HG03139 (cell line): ENCODE results near the gene RABGAP1L.
"Not testable (repeated sequence)": the region's sequence is repeated elsewhere in the genome, so short reads cannot be mapped to it uniquely, and the experiment has no call there.

ENCODE experiments used
- ATAC-seq: cut with Tn5 transposase; IDR thresholded peaks from one replicate; pipeline ENCODE4 v1.9.1; 2021; ENCODE audit not compliant: unreplicated experiment

The RABGAP1L gene

DNA sequence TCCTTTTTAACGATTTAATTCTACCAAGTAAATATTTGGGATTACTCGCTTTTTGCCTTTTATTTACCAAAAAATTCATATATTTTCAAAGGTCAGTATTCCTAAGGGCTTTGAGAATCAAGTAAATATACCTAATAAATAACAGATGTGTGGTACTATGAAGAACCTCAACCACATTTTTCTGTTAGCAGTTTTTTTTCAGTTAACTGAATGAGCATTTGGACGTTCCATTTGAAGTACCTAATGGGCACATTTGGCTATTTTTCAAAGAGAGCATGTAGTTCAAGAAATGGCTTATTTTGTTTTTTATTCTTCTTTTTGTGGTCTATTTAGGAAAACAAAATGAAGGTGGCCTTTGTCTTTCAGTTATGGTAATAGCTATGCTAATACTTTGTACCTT lies 541.5 kb downstream of the RABGAP1L start:
- ATAC-seq, result no peak

DNA sequence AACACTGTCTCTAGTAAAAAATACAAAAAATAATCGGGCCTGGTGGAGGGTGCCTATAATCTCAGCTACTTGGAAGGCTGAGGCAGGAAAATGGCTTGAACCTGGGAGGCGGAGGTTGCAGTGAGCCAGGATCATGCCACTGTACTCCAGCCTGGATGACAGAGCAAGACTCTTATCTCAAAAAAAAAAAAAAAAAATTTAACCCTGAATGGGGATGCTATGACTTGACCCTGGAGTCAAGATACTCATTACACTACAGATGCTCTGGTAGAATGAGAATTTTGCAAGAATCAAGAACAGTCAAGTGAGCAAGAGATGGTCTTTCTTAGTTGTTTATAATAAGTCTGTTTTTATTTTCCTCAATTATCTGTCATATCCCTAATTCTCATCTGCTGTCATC lies 542.2 kb downstream of the RABGAP1L start:
- ATAC-seq, result no peak

DNA sequence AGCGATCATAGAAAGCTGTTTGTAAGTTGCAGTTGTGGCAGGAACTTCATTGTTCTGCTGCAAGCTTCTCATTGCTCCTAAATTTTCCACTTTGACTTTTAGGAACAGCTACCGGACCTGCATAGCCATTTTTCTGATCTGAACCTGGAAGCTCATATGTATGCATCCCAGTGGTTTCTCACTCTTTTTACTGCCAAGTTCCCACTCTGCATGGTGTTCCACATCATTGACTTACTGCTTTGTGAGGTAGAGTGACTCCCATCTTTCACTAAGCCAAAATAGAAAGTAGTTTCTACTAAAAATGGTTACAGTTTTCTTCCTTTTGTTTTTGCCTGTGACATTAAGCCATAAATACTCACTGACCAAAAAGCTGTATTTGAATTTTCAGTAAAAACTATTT lies 542.7 kb downstream of the RABGAP1L start:
- ATAC-seq, result no peak

DNA sequence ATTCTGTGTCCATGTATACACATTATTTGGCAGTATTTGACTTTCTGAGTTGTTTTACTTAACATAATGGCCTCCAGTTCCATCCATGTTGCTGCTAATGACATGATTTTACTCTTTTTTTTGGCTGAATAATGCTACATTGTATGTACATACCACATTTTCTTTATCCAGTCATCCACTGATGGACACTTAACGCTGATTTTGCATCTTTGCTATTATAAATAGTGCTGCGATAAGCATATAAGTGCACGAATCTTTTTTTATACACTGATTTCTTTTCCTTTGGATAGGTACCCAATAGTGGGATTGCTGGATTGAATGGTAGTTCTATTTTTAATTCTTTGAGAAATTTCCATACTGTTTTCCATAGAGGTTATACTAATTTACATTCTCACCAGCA lies 544.0 kb downstream of the RABGAP1L start:
- no peak for ATAC-seq

DNA sequence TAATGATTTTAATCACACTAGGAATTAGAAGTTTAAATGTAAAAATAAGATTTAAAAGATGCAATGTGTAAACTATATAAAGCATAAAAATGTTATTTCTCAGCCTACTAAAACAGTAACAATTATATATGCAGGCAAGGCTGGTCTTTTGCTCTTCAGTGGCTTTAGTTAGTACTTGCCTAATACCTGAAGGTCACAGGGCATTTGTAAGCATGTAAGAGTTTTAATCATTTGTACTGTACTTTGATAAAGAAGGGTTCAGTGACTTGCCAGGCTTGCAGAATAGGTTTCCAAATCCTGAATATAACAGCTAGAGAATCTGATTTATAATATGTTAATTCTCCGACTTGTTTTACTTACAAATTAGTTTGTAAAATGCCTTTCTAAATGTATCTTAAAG lies 545.0 kb downstream of the RABGAP1L start:
- ATAC-seq, result no peak

DNA sequence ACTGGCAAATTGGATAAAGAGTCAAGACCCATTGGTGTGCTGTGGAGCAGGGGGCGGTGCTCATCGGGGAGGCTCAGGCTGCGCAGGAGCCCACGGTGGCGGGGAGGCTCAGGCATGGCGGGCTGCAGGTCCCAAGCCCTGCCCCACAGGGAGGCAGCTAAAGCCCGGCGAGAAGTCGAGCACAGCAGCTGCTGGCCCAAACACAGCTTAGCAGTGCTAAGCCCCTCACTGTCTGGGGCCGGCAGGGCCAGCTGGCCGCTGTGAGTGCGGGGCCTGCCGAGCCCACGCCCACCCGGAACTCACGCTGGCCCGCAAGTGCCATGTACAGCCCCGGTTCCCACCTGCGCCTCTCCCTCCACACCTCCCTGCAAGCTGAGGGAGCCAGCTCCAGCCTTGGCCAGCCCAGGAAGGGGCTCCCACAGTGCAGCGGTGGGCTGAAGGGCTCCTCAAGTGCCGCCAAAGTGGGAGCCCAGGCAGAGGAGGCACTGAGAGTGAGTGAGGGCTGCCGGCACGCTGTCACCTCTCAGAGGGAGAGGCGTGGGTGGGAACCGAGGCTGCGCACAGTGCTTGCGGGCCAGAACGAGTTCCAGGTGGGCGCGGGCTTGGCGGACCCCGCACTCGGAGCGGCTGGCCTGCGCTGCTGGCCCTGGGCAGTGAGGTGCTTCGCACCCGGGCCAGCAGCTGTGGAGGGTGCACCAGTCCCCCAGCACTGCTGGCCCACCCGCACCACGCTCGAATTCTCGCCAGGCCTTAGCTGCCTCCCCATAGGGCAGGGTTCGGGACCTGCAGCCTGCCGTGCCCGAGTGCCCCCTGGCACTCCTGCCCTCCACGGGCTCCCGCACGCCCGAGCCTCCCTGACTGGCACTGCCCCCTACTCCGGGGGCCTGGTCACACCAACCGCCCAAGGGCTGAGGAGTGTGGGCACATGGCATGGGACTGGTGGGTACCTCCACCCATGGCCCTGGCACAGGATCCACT lies 551.8 kb downstream of the RABGAP1L start:
- ATAC-seq, result no peak

DNA sequence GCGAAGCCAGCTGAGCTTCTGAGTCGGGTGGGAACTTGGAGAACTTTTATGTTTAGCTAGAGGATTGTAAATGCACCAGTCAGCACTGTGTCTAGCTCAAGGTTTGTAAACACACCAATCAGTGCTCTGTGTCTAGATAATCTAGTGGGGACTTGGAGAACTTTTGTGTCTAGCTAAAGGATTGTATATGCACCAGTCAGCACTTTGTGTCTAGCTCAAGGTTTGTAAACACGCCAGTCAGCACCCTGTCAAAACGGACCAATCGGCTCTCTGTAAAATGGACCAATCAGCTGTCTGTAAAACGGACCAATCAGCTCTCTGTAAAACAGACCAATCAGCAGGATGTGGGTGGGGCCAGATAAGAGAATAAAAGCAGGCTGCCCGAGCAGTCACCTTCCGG lies 552.5 kb downstream of the RABGAP1L start:
- ATAC-seq, result not testable (repeated sequence)

DNA sequence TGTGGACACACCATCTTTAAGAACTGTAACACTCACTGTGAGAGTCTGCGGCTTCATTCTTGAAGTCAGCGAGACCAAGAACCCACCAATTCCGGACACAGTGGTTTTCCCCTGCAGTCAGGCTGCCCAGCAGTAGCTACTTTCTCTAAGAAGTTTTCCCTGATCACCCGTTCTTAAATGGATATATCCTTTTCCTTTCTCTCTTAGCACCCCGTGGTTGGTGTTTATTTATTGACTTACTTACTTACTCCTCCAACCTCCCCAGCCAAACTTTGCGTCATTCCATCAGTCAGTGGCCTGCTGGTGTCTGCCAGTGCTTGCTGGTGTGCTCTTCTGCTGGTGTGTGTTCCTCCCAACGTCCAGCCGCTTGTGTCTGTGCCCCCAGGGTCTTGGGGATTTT lies 553.2 kb downstream of the RABGAP1L start:
- ATAC-seq, result no peak

DNA sequence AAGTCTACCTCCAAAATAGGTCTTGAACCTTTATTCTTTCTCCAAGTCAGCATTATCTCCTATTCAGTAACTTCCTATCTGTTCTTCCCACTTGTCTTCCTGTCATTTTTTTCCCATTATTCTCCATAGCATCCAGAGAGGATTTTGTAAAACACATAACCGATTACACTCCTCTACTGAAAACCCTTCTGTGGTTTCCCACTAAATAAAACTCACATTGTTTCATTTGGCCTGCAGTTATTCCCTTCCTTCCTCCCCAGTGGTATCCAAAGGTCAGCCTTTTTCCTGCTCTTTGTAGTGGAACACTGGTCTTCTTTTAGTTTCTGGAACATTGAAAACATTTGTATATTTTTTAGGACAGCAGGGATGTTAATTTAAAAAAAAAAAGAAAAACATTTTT lies 554.5 kb downstream of the RABGAP1L start:
- no peak for ATAC-seq

DNA sequence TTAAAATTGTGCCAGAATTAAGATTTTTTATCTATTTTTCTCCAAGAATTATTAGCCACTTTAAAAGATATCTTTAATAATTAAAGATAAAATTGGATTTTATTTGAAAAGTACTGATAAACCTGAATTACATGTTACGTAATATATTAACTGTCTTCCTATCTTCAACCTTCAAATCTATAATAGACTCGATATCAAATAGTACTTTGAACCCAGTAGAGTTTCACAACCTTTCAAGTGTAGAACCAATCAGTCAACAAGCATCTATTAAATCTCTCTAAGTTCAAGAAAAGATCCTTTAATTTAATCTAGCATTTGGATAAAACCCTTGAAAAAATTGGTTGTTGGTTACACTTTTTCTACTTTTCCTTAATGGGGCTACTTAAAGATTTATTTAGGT lies 559.9 kb downstream of the RABGAP1L start:
- no peak for ATAC-seq

DNA sequence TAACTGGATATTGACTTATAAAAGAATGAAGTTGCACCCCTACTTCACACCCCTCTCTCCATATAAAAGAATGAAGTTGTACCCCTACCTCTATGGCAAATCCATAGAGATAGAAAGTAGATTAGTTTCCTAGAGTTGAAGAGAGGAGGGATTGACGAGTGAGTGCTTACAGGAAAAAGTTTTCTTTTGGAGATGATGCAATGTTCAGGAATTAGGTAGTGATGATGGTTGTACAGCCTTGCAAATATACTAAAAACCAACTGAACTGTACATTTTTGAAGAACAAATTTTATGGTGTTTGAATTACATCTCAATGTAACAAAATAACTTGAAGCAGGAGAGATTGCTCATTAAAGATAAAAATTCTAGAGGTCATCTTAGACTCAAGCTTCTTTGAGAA lies 561.3 kb downstream of the RABGAP1L start:
- no peak for ATAC-seq

DNA sequence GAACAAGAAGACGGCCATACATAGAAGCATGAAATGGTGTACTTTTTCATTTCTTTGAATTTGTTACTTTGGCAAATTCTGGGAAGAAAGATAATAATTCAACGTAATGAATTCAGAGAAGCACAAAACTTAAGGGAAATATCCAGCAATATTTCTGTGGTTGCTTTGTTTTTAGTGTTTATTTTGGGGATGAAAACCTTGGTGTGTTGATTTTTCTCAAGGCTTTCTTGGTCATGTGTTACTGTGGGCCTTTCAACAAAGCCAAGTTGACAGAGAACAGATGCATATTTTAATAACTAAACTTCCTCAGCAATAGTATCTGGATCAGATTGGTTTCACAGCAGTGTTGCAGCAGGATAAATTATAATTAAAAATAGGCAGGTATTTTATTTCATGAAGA lies 561.9 kb downstream of the RABGAP1L start:
- ATAC-seq, result no peak

DNA sequence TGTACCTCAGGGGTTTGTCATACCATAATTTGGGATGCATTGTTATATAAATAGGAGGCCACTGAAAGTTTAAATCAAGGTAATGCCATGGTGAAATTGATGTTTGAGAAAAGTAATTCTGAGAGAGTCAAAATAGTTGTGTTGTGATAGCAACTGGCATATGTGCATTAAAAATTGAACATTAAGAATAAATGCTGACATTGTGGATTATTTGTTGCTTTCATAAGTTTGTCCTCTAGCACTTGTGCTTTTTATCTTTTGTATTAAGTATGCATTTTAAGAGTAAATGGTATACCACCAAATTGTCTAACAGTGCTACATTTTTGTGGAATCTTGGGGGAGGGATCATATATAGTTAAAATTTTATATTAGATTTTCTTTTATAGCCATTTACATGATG lies 564.5 kb downstream of the RABGAP1L start:
- ATAC-seq, result no peak

DNA sequence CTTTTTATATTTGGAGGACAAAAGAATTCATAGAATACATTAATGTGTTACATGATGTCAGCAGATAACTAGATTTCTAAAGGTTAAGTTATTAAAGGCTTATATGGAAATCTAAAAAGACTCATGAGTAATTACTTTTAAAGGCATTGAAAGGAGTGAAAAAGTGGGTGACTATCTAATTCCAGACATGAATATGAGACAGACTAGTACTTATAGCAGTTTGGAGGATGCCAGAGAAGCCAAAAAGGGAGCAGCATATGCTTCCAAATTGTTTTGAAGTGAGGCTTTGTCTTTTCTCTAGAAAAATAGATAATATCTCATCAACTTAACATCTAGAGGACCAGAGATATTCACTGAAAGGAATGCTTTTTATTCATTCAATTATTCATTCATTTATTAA lies 564.9 kb downstream of the RABGAP1L start:
- no peak for ATAC-seq

DNA sequence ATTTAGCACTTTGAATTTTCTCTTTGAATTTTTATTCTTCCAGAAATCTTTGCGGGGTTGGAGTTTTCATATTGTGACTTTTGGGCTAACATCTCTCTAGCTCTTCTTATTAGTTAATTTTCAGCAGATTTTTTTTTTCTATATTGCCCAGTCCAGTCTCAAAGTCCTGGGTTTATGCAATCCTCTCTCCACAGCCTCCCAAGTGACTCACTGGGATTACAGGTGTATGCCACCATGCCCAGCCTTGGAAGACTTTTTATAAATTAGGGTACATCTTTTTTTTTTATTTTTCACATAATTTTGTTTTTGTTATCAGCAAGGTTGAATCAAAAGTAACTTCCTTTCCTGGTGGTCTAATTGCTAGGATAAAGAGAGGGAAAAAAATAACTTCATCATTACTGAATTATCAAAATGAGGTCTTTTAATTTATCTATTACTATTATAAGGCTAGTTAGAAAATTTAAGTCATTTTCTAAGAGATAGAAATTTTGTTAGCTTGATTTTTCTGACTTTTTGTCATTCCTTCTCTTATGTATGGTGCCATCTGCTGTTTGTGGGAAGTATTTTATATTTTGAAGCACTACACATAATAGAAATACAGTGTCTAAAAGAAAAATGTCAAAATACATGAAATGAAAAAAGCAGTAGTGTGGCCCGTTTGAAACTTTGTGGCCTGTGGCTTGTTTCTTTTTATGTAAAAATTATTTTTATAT lies 567.0 kb downstream of the RABGAP1L start:
- ATAC-seq, result no peak

DNA sequence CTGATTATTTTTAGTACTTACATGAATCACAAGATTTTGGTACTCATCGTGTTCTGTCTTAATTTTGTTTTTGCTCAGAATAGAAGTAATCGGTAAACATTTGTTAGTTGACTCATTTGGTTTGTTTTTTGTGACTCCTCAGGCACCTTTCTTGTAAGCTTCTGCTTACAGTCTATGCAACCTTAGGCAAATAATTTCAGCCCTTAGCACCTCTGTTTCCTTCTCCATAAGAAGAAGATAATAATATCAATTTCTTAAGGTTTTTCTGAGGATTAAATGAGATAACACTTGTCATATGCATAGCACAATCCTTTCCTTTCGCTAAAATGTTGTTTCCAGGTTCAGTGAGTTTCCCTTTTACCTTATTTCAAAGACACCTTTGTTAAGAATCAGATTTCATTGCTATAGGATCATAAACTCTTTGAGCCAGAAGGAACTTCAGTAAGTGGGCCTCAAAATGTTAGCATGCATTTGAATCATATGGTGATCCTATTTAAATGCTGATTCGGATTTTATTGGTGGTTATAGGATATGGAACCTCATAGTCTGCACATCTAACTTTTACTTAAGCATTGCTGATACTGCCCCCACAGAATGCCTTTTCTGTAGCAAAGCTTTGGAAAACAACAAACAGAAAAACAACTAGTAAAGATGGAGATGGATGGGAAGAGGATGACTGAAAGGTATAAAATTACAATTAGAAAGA lies 567.7 kb downstream of the RABGAP1L start:
- ATAC-seq, result no peak

DNA sequence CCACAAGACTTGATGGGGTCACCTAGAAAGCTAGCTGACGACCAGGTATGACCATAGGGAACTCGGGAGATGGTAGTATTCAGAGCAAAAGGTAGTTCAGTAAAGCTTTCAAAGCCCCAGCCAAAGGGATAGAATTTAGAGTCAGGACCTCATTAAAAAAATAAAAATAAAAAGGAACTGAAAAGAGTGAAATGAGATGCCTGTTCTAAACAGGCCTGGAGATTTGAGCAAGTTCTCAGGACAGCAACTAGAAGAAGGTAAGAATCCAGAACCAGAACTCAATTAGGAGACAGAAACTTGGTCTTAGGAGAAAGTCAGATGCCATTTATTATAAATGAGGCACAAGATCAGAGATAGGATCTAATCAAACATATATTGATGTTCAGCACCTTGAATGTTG lies 575.0 kb downstream of the RABGAP1L start:
- no peak for ATAC-seq

DNA sequence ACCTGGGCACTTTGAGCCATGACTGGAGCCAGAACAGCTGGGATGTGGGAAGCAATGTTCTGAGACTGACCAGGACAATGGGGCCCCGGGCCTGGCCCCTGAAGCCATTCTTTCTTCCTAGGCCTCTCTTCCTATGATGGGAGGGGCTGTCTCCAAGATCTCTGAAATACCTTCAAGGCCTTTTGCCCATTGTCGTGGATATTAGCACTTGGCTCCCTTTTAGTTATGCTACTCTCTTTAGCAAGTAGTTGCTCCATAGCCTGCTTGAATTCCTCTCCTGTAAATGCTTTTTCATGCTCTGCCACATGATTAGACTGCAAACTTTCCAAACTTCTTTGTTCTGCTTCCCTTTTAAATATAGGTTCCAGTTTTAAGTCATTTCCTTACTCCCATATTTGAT lies 577.5 kb downstream of the RABGAP1L start:
- no peak for ATAC-seq

DNA sequence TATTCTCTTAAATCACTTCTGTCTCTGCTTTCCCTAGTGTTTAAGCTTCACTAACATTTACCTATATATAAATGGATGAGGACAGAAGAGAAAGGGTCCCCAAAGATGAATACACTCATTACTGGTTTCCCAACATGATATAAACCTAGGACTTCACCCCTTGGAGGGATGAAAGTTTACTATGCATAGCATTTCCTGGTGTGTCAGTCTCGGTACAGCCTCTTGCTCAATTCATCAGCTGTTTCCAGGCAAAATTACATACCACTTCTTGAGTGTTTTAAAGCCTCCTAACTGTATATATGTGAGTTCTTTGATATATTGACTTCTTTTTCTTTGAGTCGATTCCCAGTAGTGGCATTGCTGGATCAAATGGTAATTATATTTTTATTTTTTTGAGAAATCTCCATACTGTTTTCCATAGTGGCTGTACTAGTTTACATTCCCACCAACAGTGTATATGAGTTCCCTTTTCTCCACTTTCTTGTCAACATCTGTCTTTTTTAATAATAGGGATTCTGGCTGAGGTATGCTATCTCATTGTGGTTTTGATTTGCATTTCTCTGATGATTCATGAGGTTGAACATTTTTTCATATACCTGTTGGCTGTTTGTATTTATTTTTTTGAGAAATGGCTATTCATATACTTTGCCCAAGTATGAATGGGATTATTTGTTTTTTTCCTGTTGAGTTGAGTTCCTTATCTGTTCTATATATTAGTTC lies 581.1 kb downstream of the RABGAP1L start:
- no peak for ATAC-seq

DNA sequence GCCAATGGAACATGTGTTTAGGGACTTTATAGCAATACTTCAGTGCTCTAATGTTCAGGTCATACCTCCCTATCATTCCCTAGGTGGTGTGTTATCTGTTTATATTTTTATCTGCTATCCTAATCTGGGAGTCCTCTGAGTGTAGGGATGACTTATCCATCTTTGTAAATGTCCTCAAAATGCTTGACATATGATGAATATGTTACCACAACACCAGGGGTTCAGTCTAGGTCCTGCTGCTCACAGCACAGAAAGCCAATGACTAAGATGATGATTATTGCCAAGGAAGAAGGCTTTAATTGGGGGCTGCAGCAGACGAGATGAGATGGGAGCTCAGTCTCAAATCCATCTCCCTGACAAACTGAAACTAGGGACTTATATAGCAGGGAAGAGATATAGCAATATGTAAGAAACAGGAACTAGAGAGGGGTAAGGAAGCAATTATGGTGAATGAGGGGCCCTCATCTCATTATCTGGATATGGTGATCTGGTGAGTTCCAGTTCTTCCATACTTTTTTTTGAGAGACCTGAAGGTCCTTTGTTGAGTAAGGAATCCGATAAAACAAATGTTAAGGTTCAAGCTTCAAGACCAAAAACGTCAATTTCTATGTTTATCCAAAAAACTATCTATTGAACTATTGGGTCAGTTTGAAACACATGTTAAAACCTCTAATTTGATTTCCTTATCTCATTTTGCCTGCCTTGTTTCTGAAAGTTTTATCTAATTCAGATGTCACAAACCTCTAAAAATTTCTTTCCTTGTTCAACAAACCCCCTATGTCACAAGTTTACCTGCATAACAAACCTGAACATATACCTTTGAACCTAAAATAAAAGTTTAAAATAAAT lies 583.7 kb downstream of the RABGAP1L start:
- ATAC-seq, result no peak
